Esophagus mucosa (tissue), 1 donor: Measurements from ENCODE around the gene MDH1. TPM values are rescaled to one million over a fixed set of nuclear protein-coding genes. Genes with fewer than 3 reads are reported as not detected.
"Not testable (repeated sequence)": the region's sequence is repeated elsewhere in the genome, so short reads cannot be mapped to it uniquely, and the experiment has no call there.

Experiments
- ATAC-seq: fragments of 200-7000 bp; cut with Tn5 transposase; one replicate; pipeline ENCODE4 v1.9.1; 2020
- total RNA-seq: library from RNA; stranded (reverse); gene quantifications from one replicate; pipeline ENCODE4 v1.2.4, GENCODE V29; 2023
- donor health status: DM: yes; HTN: yes; CAD: no.

MDH1 gene
- total RNA-seq, 1 donor from 2014 or later: 123 TPM

DNA sequence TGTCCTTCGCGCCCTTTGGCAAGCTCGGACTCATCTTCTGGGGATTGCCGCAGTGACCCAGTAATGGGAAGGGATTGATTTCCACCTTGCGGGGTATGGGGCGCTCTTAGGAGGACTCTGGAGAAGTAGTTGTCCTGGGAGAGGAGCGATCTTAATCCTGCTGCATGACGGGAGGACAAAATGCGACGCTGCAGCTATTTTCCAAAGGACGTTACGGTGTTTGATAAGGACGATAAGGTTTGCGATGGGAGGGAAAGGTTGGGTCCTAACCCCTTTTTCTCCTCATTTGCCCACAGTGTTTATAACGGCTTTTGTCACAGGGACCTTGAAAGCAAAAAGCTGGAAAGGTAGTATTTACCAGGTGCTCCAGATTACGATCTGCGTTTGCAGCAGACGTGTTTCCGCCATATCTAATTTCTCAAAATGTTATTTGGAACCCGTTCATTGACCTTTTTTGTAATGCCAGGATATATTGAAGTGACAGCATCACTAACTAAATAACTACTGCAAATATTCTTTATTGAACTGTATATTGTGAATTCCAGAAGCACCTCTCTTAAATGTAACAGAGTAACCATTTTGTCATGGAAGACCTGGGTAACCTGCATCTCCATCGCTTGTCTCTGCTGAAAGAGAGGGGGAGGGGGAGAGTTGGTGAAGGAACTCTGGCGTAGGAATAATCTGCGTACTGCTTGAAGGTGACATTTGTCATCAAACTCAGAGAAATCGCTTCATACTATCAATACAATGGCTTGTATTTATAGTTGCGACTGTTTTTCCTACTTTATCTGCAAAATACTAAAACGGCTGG lies 590 bp downstream of the MDH1 start:
- peak; percentile 4 for ATAC-seq

DNA sequence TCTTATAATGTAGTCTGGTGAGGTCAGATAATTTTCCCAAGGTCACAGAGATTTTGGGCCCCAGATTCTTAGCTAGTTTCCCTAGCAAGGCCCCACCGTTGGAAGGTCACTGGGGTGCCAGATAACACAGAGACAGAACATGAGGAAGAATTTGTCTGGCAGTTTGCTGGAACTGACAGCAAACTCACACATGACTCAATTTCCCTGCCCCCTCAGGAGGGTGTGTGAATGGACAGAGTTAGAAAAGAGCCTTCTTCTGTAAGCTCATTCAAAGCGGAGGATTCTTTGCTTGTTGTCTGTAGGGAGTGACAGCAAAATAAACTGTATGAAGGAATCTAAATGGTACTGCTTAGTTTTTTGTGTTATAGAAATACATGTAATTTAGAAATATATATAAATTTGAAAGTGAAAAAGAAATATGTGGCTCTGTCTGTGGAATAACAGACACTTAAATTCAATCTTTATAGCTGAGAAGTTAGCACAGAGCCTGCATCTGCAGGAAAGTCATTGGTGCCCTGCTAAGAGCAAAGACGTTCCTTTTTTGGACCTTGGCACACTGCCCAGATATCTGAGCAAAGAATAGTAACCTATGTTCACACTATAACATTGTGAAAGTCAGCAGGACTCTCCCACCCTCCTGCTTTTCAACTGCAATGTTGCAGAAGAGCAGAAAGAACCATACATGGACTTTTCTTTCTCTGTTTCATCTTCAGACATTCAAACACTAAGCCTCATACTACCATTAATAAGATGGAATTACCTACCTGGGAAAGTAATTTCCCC lies 2.1 kb downstream of the MDH1 start:
- ATAC-seq: no peak

DNA sequence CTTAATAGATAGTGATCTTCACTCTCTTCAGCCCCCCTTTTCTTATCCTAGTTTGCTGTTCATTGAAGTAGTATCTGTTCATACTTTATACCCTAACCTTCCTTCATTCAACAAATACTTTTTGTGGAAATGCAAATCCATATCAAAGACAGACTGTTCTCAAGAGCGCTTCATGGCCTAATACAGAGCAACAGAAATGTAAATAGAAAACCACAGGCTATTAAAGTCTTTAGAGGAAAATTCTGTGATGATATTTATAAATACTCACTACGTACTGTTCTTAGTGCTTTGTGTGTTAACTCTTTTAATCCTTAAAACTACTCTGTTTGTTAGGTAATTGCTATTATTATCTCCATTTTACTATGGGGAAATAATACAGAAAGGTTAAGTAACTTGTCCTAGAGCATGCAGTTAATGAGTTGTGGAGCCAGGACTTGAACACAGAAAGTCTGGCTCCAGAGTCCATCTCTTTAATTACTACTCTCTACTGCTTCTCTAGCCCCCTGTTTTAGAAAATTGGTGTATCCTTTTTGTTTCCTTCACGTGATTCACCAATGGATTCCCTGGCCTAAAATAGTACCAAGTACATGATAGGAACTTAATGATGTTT lies 2.9 kb downstream of the MDH1 start:
- no peak for ATAC-seq

DNA sequence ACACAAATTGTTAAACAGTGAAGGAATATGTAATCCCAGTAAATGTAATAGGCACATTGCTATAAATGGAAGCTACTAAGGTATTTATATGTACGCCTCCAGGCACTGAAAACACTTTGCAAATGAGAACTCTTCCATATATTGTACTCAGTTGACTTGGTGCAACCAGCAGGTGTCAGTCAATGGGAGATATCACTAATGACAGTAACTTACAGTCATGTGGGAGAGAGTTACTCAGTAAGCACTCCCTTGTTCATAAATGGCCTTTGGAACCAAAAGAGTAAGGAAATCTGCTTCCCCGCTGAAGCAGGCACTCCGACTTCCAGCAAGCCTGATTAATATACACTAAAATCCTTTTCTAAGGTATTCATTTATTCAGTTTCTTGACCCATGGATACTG lies 5.9 kb downstream of the MDH1 start:
- ATAC-seq: no peak

DNA sequence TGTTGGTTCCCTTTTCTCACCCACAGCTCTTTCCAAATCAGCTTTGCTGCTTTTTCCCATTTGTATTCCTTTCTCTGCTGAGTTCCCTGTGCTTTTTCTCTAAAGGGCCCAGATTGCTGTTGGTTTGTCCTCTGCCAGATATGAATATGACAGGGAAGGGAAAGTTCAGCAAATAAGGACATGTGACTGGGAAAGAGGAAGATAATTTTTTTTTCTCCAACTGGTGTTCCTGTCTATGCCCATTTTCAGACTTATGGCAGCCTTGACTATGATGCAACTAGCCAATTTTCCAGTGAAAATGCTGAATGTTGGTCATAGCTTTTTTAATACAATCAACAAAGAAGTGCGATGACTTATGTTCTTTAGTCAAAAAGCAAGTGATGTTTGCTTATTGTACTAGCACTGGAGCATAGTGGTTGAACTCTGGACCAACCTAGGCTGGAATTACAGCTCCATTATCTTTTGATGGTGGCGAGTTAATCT lies 7.7 kb downstream of the MDH1 start:
- no peak for ATAC-seq

DNA sequence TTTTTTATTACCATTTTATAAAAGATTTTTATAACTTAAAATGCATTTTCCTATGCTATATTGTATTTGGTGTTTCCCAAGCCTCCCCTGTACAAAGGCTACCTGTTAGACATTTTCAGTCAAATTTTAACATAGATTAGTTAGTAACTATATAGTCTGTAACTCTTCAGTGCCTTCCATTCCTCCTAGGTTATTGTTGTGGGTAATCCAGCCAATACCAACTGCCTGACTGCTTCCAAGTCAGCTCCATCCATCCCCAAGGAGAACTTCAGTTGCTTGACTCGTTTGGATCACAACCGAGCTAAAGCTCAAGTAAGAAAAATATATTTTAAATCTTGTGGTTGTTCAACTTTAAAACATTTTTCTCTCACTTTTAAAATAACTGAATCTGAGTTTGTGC lies 10.2 kb downstream of the MDH1 start:
- no peak for ATAC-seq

DNA sequence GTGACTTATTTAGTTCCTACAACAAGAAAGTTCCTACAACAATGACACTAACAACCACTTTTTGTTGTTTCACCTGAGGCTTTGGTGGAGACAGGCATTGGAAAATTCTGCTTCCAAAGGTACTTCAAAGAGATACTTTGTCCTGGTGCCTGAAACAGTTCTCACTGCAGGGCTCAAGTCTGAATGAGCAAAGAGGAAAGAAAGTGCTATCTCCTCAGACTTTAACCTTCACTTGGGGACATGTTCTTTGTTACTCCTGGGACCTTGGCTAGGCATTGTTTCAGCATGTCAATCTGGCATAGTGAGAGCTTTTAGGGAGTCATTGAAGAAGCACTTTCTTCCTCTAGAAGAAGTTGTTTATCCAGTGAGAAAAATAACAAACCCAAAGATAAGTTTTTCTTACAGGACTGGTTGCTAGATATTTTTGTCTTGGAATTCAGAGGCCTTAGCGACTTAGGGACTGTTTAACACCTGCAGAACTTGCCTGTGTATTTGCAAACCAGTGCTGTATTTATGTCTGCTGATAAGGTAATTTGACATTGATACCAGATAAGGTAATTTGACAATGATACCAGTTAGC lies 12.2 kb downstream of the MDH1 start:
- ATAC-seq: no peak

DNA sequence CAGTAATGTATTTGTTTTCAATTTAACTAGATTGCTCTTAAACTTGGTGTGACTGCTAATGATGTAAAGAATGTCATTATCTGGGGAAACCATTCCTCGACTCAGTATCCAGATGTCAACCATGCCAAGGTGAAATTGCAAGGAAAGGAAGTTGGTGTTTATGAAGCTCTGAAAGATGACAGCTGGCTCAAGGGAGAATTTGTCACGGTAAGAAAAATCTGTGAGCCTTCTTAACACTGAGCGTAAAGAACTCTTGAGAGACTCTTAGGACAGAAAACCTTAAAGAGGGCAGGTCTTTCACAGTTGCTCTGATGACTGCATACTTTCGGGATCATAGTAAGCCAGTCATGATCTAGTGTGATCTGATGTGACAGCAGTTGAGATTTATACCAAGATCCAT lies 15.9 kb downstream of the MDH1 start:
- no peak for ATAC-seq

DNA sequence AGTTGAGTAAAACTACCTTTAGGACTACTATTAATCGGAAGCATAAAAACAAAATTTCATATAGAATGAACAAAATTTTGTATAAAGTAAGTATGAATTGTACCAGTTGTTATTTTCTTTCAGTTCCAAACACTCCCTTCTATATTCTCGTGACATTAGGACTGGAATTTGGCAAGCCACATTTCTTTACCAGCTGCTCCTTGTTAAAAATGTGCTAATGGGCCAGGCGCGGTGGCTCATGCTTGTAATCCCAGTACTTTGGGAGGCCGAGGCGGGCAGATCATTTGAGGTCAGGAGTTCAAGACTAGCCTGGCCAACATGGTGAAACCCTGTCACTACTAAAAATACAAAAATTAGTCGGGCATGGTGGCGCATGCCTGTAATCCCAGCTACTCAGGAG lies 20.1 kb downstream of the MDH1 start:
- not testable (repeated sequence) for ATAC-seq

DNA sequence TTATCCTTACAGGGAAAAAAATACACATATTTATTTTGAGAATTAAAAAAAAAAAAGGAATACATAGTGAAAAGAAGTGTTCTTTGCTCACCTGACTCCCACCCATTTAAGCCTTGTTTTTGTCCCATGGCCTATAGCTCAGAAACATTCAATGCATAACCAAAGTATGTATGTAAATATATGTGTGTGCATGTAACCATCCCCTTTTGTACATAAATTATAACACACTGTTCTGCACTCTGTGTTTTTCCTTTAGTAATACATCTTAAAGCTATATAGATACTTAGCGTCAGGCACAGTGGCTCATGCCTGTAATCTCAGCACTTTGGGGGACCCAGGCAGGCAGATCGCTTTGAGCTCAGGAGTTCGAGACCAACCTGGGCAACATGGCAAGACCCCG lies 21.8 kb downstream of the MDH1 start:
- no peak for ATAC-seq

DNA sequence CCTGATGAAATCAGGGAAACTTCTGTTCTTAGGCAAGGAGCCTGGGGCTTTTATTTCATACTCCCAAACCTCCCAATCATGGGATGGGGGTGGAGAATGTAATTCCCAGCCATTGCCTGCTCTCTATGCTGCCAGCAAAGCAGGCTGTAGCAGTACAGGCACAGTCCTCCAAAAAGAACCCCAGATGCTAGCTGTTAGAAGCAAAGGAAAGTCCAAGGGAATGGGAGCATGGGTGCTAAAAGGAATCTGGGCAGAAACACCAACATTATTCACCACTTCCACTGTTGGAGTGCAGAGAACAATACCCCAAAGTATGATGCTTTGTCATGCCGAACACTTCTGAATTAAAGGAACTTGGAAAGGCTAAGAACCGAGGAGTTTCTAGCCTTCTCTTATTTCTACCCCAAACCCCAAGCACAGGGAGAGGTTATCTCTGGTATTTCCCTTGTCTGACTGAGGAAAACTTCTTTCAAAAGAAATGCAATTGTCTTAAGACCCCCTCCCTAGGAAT lies 24.7 kb downstream of the MDH1 start:
- ATAC-seq: no peak

DNA sequence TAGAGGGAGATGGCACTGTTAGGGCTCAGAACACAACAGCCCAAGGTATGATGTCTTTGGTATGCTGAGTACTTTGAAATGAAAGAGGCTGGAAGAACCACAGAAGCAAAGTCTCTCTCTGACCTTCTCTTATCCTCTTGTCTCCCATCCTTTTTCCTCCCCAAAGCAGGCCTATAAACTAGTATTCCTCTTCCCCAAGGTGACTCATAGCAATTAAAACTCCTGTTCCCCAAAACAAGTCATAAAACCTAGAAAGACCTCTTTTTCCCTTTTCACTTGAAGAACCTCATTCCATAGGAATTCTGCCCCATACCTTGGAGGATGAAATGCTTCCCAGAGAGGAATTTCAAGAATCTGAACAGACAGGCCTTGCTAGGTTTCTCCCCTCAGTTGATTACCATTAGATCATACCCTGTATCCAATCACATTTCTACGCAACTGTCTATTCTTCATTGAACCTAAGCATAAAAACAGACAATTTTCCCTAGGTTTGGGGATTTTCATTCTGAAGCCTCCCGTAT lies 25.7 kb downstream of the MDH1 start:
- no peak for ATAC-seq

DNA sequence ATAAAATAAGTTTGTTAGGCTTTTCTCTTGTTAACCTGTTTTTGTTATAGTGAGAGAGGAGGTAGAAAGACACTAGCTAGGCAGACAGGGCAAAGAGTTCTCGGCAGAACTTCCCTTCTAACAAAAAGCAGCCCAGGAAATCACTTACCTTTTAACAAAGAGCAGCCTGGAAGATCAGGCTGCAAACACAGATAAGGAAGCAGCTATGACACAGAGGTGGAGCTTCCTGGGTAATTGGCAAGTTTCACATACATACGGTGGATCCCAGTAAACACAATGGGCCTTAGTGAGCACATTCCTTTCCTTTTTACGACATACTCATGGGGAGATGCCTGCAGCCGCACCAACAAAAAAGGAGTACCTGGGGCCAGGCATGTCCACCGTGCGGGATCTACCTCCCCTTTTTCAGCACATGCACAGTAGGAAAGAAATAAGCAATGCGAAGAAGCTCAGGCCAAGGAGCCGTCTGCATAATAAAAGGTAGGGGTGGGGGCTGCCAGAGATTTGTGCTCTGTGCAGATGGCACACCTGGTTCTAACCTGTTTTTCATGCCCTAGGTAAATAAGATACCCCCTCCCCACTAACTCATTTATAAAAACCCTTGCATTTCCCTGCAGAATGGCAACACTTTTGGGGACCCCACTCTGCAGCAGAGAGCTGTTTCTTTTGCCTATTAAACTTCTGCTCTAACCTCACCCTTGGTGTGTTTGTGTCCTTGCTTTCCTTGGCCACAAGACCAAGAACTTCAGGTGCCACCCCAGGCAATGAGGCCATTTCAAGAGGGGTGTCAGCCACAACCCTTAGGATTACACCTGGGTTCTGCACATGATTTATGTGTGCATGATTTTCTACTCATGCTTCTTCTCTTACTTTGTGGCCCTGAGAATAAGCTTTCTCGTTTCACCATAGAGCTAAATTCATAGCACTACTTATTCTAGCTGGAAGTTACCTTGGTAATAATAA lies 26.5 kb downstream of the MDH1 start:
- peak; percentile 47 for ATAC-seq

DNA sequence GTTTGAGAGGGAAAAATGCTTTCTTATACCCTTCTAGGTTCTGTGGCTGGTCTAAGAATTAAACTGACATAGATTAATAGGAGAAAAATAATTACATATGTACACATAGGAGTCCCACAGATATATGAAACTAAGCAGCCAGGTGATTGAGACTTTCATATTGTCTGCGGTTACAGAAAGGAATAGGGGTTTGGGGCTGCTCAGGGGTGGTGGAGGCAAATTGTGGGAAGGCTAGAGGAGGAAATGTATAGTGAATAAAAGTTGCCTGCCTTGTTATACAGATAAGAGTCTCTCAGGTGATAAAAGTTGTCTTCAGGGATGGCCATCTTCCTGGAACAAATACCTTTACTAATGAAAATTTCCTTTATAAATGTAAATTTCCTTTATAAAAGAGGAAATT lies 28.6 kb downstream of the MDH1 start:
- ATAC-seq: no peak

DNA sequence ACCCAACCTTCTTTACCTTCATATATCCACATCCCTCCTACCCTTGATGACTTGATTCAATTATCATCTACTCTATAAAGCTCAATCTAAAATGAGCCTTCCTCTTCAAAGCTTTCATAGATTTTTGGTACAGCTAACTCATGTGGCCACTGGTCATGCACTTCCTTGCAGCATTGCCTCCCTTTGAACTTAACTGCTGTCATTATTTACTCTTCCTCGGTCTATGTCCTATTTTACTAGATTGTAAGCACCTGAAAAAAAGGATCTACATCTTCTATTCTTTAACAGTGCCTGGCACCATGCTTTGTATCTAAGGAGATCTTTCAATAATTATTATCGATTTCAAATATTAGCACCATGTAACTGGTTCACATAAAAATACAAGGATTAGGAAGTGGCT lies 30.6 kb downstream of the MDH1 start:
- no peak for ATAC-seq

DNA sequence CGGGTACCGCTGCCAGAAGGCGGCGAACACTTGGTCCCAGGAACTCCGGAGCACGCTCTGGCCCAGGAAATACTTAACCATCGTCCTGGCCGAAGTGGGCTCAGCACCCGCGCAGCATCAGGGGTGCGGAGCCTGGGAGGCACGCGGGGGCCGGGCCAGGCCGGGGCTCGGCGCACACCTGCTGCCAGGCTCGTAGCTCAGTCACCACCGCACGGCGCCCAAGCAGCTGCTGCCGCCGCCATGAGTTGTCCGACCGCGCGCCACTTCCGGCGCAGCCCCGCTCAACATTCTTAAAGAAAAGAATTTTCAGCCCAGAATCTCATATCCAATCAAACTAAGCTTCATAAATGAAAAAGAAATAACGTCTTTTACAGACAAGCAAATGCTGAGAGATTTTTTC lies 34.0 kb downstream of the MDH1 start:
- no peak for ATAC-seq

DNA sequence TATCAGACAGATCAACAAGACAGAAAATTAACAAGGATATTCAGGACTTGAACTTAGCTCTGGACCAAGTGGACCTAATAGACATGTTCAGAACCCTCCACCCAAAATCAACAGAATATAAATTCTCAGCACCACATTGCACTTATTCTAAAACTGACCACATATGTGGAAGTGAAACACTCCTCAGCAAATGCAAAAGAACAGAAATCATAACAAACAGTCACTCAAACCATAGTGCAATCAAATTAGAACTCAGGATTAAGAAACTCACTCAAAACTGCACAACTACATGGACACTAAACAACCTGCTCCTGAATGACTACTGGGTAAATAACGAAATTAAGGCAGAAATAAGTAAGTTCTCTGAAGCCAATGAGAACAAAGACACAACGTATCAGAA lies 35.0 kb downstream of the MDH1 start:
- not testable (repeated sequence) for ATAC-seq

DNA sequence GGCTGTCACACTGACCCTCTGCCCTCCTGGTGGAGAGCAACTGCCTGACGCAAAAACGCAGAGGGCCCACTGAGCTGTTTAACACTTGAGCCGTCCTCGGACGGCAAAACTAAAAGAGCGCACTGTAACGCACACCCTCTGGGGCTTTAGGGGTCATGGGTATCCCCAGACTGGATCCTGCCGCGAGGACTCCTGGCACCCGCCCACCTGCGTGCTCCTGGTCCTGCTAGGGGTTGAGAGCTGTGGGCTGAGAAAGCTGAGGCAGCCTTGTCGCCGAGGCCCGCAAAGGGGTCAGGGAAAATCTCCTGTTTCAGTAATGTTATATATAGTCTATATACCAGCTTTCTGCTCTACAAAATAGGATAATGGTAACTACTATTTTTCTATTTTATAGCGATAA lies 39.1 kb downstream of the MDH1 start:
- ATAC-seq: no peak

DNA sequence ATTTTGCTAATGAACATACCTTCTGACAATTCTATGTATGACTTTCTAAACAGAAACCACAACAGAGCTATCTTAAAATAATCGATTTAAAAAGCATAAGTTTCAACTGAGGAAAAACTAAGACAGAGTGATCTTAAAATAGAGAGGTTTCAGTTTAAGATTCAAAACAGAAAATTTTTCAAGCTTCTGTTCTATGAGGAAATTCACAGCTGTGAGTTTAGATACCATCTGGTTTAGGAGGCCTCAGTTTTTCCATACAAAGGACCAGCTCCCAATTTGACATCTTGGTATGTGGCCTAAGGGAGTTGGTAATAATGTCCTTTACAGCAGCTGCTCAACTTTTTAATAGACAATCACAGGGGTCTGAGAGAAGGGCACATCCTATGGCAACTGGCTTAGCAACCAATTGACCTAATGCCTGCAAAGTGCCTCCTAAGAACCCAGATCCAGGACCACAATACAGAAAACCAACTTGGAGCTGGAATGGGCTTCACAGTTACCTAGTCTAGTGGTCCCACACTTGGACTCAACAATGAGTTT lies 39.7 kb downstream of the MDH1 start:
- no peak for ATAC-seq

DNA sequence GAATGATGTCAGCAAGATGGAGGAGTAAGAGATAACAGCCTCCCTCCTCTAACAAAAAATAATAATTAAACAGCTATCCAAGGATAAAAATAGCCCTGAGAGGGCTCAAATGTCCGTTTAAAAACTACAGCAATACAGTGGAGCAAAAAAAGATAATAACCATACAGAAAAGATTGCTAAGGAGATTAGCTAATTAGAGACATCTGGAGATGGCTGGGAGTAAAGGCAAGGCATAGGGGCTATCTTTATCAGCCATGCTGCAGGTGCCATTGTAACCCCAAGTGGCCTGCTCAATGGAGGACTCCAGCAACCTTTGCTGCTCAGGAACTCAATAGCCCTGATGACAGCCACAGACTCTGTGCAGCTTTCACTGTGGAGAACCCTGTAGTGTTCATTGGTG lies 42.7 kb downstream of the MDH1 start:
- ATAC-seq: no peak

DNA sequence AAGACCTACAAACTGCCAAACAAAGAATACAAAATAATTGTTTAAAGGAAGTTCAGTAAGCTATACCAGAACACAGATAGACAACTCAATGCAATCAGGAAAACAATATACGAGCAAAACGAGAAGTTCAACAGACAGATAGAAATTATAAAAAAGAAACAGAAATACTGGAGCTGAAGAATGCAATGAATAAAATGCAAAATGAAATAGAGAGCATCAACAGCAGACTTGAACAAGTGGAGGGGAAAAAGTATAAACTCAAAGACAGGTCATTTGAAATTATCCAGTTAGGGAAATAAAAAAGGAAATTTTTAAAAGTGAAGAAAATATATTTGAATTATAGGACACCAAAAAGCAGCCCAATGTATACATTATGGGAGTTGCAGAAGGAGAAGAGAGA lies 43.6 kb downstream of the MDH1 start:
- ATAC-seq: no peak
